SK-N-DZ (cell line): ENCODE results near the gene TTBK1.

Experiments used
- DNase-seq: peaks from one replicate; pipeline ENCODE4 v3.0.0-alpha.2; 2015; ENCODE audit warnings: low spot score
- small RNA-seq, 2 experiments: library from RNA; depleted of rRNA; stranded (forward); fragments of <200 nt; gene quantifications; one replicate each; pipeline ENCODE3, GENCODE V24; 2014

TTBK1 gene

DNA sequence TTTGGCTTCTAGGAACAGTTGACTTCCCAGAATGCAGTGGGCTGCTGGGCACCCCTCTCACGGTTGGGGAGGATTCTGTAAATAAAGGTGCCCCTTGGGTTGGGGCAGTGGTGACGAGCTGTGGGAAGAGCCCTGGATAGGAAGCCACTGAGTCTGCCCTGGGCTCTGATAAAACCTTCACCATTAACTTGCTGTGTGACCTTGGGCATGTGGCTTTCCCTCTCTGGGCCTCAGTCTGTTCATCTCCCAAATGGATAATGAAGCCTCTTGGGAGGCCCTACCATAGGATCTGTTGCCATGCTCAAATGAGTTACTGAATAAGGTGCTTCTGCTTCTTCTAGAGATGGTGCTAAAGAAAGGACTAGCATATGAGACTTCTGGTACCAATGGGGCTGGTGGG lies 61.6 kb downstream of the TTBK1 start:
- no peak for DNase-seq

DNA sequence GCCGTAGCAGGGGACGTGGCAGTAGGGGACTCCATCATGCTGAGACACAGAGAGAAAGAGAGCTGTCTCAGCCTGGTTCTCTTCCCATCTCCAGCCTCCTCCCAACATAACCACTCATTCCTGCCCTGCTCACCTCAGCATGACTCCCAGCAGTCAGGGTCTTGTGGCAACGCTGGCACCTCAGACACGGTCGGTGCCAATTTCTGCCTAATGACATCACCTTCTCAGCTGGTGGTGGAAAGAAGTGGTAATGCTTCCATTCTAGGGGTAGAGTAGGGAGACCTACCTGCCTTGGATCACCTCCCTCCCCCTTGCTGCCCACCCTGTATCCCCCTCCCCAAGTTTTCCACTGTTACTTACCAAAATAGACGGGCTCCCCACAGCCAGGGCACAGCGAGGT lies 62.8 kb downstream of the TTBK1 start:
- DNase-seq, result no peak

DNA sequence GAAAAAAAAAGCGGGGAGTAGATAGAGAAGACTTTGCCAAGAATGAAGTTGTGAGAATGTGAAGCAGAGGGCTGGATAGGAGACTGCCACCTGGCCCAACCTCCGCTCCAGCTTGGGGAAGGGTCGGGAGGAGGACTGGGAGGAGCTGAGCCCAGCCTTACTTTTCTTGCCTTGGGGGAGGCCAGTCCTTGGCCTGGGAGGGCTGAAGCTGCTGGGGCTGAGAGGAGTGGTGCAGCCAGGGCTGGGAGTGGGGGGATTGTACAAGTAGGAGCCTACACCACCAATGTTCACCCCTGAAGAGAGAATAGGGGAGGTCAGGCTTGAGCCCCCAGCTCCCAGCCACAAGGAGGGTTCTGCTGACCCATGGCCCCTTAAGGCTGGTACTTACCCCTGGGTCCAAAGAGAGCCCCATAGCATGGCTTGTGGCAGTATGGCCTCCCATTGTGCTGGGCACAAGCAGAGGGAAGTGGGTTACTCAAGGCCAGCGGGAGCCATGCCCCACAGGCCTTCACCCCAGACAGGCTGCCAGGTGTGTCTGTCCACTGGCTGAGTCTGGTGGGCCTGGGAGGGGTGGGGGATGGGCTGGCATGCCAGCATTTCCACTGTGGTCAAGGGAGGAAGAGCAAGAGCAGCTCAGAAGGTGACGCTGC lies 64.3 kb downstream of the TTBK1 start:
- no peak for DNase-seq

DNA sequence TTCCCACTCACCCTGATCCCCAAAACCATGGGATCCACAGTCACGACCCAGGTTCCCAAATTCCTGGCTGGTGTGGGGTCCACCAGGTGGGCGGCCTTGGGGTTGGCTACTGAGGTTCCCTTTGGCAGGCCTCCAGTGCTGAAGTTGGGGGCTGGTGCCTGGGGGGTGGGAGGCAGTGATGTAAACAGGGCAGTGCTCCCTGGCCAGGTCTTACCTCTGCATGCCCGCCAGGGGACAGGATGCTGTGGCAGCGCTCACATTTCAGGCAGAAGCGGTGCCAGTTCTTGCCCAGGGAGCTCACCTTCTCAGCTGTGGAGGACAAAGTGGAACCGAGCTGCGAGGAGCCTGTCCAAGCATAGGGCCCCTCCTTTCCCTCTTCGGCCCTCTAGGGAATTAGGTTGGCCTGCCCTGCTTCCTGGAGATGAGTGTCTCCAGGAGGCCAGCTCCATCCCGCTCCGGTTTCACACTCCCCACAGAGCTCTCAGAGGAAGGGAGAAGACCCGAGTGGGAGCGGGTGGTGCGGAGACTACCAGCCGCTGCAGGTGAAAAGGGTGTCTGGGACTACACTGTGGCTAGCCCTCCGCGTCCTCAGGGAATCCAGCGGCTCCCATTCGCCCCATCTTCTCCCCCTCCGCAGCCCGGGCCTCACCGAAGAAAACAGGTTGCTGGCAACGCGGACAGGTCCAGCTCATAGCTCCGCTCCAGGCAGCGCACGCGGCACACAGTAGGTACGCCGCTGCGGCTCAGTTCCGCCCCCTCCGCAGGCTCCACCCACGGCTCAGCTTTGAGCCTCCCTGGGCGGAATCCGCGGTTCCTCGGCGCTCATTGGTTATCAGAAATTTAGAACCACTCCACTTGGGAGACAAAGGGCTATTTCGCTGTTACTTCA lies 65.1 kb downstream of the TTBK1 start, which contains the start of gene CRIP3:
Gene CRIP3, minus strand, starts transcription at position 726 of the 889 bp plus-strand sequence. Its CDS starts 34 bp downstream, at position 692.
- peak; percentile 65 for DNase-seq

DNA sequence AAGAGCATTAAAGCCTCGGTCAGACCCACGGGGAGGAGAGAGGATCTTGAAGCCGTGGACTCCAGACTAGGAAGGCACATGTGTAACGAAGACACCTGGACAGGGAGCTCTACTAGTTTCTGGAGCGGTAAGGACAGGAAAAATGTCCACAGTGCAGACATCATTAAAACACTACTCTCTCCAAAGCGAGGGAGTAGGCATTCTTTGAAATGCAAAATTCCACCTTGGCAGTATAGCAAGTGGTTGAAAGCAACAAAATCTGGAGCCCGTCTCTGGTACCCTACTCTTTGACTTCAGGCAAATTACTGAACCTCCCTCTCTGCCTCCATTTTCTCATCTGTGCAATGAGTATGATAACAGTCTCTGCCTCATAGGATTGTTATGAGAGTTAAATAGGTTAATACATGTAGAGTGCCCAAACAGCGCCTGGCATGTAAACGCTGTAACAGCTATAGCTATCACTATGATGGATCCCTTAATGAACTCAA lies 65.8 kb downstream of the TTBK1 start:
- DNase-seq, result no peak

DNA sequence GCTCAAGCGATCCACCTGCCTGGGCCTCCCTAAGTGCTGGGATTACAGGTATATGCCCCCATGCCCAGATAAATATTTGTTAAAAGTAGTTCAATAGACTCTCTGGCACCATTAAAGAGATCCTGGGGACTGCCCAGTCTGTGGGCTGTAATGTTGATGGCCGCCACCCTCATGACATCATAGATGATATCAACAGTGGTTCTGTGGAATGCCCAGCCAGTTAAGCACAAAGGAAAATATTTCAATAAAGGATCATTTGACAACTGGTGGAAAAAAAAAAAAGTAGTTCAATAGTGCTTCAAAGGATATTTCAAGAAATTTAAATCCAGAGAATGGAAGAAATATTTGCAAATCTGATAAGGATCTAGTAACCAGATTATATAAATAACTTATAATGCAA lies 66.9 kb downstream of the TTBK1 start:
- DNase-seq, result no peak

DNA sequence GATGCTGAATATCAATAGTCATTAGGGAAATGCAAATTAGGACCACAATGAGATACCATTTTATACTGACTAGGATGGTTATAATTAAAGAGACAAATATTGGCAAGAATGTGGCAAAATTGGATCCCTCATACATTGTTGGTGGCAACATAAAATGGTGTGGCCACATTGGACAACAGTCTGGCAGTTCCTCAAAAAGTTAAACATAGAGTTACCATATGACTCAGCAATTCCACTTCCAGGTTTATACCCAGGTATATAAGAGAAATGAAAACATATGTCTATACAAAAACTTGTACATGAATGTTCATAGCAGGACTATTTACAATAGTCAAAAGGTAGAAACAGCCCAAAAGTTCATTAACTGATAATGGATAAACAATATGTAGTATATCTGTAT lies 67.3 kb downstream of the TTBK1 start:
- DNase-seq, result no peak

DNA sequence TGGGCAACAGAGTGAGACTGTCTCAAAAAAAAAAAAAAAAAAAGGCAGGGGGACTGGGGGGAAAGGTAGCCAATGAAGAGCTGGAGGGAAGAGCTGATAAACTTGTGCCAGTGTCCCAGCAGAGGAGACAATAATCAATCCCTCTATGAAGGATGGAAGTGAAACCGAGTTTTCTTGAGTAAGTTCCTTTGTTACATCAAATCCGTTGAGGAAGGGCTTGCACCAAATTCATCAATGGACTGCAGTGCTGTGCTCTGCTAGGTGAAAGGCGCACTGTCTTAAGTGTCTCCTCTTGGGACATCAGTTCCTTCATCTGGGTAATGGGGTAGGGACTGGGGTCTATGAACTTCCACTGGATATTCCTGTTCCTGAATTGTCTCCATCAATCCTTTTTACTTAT lies 68.4 kb downstream of the TTBK1 start:
- DNase-seq, result no peak

DNA sequence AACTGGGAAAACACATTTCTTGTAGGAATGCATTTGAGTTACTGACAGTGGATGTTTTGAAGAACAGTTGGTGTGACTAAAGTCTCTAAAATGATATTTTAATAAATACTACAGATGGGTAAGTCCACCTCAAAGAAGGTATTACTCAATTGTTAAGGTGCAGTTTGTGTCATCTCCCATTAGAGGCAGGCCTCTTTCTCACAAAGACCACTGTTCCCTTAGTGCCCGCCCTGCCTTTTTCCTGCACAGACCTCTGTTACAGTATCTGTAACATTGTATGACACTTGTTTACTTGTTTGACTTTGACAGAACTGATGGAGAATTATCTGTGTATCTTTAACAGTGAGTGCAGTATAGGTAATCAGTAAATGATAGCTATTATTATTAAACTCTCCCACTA lies 70.5 kb downstream of the TTBK1 start:
- no peak for DNase-seq

DNA sequence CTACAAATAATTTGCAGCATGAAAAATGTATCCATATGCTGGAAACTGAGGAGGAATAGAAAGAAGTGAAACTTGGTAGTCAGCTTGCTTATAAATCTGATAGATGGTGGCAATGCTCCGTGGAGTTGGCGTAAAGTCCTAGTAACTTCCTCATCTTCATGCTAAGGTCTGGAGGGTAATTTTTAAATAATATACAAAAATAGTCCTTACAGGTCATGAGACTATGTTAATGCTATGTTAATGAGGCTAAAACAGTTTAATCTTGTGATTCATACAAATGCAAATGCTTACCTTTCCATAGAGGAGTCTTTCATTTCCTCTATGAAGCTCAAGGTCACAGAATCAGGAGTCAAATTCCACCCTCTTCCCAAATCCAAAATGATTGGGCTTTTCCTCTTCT lies 74.7 kb downstream of the TTBK1 start:
- no peak for DNase-seq

DNA sequence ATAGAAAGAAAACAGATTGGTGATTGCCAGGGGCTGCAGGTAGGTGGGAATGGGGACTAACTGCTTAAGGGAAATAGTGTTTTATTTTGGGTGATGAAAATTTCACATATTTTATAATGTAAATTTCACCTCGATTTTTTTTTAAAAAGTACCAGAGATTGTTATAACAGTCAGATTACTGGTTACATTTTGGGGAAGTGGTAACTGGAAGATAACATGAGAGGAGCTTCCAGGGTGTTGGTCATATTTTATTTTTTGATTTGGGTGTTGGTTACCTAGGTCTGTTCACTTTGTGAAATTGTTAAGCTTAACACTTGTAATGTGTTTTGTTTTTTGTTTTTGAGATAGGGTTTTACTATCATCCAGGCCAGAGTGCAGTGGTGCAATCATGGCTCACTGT lies 82.6 kb downstream of the TTBK1 start:
- DNase-seq, result no peak

DNA sequence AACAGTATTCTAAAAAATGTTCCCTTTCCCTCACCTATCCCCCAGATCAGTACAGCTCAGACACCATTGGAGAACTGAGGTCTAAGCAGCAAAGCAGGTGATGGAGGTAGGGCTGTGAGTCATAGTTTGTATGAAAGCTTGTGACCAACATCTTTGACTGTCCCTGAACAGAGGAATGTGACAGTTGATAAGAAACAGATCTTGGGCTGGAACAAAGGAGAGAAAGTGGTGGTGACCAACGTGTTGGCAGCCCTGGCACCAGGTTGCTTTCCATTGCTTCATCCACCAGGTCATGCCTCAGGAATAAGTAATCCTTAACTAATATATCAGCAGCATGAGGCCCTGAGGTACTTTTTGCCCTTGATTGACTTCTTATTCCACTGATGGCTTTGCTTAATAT lies 85.2 kb downstream of the TTBK1 start:
- no peak for DNase-seq

DNA sequence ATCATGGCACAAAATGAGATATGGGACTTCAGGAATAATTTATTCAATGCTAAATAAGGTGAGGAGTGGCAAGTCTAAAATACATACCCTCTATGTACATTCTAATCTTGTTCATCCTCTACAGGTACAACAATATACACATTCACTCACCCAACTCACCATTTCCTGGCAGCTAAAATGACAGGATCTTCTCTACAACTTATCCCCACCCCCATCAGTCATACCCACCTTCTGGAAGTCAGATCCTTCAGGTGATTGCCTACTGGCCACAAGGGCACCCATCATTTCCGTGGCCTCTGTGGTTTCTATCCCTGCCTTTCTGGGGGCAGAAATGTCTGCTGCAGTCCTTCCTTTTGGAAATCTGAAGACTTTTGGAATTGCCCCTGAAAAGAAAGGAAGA lies 88.2 kb downstream of the TTBK1 start:
- no peak for DNase-seq

DNA sequence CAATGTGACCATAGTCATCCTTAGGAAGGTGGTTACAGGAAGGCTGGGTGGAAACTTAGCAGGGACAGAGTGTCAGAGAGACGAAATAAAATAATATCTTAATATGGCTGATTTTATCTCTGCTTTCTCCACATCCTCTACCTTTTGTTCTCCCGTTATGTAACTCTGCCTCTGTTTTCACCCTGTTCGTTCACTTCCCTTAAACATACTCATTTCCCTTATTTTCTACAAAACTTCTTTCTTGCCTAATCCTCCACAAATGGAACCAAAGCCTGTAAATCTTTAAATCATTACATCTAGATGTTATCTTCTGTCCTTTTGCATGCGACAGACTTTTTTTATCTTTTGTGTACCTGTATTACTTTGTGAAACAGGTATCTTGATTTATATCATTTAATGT lies 88.6 kb downstream of the TTBK1 start:
- no peak for DNase-seq

DNA sequence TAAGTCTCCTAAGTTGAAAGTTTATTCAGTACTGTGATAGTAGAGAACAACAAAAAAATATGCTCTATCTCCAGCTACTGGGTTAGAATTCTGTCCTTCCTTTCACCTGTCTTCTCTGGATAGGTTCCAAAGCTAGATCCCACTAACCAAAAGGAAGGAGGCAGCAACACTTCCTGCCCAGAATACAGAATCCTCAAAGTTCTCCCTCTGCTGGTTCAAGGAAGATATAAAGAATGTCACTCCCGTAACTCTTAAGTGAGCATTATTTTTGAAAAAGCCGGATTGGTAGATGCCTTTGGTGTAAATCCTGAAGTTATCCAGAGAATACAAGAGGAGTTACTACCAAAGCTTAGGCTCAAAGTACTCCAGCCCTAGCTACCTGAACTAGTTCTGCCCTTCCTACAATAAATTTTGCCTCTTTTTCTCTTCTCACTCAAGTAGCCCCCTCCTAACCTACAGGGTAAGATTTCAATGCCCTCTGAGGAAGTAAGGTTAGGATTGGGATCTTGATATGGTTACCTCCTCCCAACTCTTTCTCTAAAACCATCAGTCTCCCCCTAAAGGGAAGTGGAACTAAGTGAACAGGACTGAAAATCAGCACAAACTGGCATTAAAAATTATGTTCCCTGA lies 91.3 kb downstream of the TTBK1 start:
- DNase-seq, result peak; percentile 50

DNA sequence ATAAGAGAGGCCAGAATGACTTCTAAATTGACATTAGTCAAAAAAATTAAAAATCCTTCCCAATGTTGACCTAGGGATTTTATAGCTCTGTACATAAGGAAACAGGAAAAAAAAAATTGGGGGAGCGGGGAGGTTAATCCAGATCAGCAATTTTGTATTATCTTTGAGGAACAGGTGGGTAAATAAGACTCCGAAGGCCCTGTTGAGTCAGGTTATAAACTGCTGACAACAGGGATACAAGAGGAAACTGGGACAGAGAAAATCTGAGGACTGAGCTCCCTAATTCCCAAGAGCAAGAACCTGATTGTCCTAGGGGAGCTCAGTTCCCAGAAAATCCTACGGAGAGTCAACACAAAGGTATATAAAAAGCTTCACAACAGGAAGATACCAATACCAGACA lies 92.2 kb downstream of the TTBK1 start:
- DNase-seq, result no peak

DNA sequence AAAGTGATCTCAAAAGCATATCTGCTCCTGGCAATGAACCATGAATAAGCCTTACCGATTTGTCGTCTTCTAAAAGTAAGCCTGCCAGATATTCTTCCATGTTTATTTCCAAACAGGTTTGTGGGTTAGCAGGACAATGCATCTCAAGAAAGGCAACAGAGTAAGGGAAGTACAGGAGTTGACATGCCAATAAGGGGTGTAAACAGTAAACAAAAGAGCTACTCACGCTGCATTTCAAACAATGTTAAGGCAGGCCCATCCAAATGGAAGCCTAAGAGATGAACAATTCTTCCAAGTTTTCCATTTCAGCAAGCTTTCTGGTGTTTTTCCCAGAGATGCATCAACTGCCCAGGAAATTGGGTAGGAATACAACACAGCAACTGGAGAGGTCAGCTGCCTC lies 93.1 kb downstream of the TTBK1 start:
- no peak for DNase-seq

Small RNAs within 50 kb of the gene (small RNA-seq; reads per million reads assigned to genes)
- gene RPL12P47, result 0 reads per million in 2 experiments
